GM20000 (cell line): ENCODE measurements around the gene ELMO3.

Experiments
- DNase-seq: peaks from one replicate; pipeline ENCODE4 v3.0.0; 2012; ENCODE audit warnings: low spot score
- CTCF ChIP-seq: IDR thresholded peaks from 2 replicates; pipeline ENCODE4 v1.5.1; 2012; ENCODE audit warnings: mild to moderate bottlenecking, control low read depth; ENCODE audit errors: extremely low read depth, missing control alignments

Gene ELMO3

GRCh38 chr16:67216612-67217490 lies 17.9 kb downstream of the ELMO3 start:
- TF ChIP-seq CTCF, result no peak
- no peak for DNase-seq

GRCh38 chr16:67223992-67224391 lies 25.1 kb downstream of the ELMO3 start:
- DNase-seq, result no peak
- TF ChIP-seq CTCF, result no peak

GRCh38 chr16:67226295-67226803 lies 27.4 kb downstream of the ELMO3 start:
- no peak for TF ChIP-seq CTCF
- no peak for DNase-seq

GRCh38 chr16:67226804-67227566 lies 28.1 kb downstream of the ELMO3 start, which contains the start of gene TMEM208:
TMEM208 (plus strand) TSS chr16:67227130; CDS start chr16:67227219, 89 bp downstream.
- no peak for TF ChIP-seq CTCF
- DNase-seq, result peak; percentile 98

GRCh38 chr16:67227567-67227921 lies 28.6 kb downstream of the ELMO3 start:
- TF ChIP-seq CTCF, result no peak
- no peak for DNase-seq

- DNase-seq, result no peak
- TF ChIP-seq CTCF, result no peak
Measured at GRCh38 chr16:67228034-67228785, 29.3 kb downstream of the ELMO3 start.

GRCh38 chr16:67228905-67229304 lies 30.0 kb downstream of the ELMO3 start:
- no peak for DNase-seq
- no peak for TF ChIP-seq CTCF
